Mesenchymal stem cell (in vitro differentiated cells and primary cell): ENCODE data around the gene SRGAP3.

Source experiments
- DNase-seq: peaks from one replicate; pipeline ENCODE4 v3.0.0-alpha.2; 2013
- H2AFZ ChIP-seq: one replicate; pipeline ENCODE4 v1.6.1; 2013; ENCODE audit warnings: low read depth, mild to moderate bottlenecking, control low read depth, inconsistent platforms, low read length, moderate library complexity
- H2AK5ac ChIP-seq: 2 replicates; pipeline ENCODE4 v1.6.1; 2013; ENCODE audit warnings: low read length, moderate library complexity, mild to moderate bottlenecking, inconsistent platforms; ENCODE audit not compliant: severe bottlenecking
- H2BK120ac ChIP-seq: one replicate; pipeline ENCODE4 v1.6.1; 2013; ENCODE audit warnings: low read depth, mild to moderate bottlenecking, inconsistent platforms, low read length, moderate library complexity
- H2BK12ac ChIP-seq, 2 experiments: one replicate each; pipeline ENCODE4 v1.6.1; 2013; ENCODE audit warnings: inconsistent platforms in 2 of 2, low read length in 2 of 2, mild to moderate bottlenecking in 2 of 2, moderate library complexity in 2 of 2, control low read depth in 1 of 2
- H2BK15ac ChIP-seq: one replicate; pipeline ENCODE4 v1.6.1; 2013; ENCODE audit warnings: mild to moderate bottlenecking, low read depth, inconsistent platforms; ENCODE audit not compliant: poor library complexity, severe bottlenecking
- H2BK5ac ChIP-seq: 2 replicates; pipeline ENCODE4 v1.6.1; 2013; ENCODE audit warnings: low read depth, mild to moderate bottlenecking, low read length, control low read depth, inconsistent platforms; ENCODE audit not compliant: poor library complexity, severe bottlenecking
- H3K14ac ChIP-seq, 2 experiments: one replicate each; pipeline ENCODE4 v1.6.1; 2013; ENCODE audit warnings: inconsistent platforms in 2 of 2, low read length in 2 of 2, control low read depth in 1 of 2, mild to moderate bottlenecking in 1 of 2, moderate library complexity in 1 of 2
- H3K18ac ChIP-seq, 2 experiments: one replicate each; pipeline ENCODE4 v1.6.1; 2013; ENCODE audit warnings: inconsistent platforms in 2 of 2, low read length in 2 of 2, control low read depth in 1 of 2, low read depth in 1 of 2, mild to moderate bottlenecking in 1 of 2
- H3K23ac ChIP-seq, 2 experiments: one replicate each; pipeline ENCODE4 v1.6.1; 2013; ENCODE audit warnings: inconsistent platforms in 2 of 2, low read length in 2 of 2, mild to moderate bottlenecking in 2 of 2, moderate library complexity in 2 of 2, control low read depth in 1 of 2
- H3K27ac ChIP-seq: 2 replicates; pipeline ENCODE4 v1.5.1; 2013; ENCODE audit warnings: mild to moderate bottlenecking, moderate library complexity, low read length, control low read depth, inconsistent platforms; ENCODE audit not compliant: poor library complexity, severe bottlenecking
- H3K27me3 ChIP-seq, 2 experiments: 2 replicates each; pipeline versions ENCODE4 v1.6.1 to v1.7.0; 2013; ENCODE audit warnings: low read length in 2 of 2, mild to moderate bottlenecking in 2 of 2, moderate library complexity in 2 of 2, control low read depth in 1 of 2, inconsistent platforms in 1 of 2; ENCODE audit not compliant: control insufficient read depth in 1 of 2, insufficient read depth in 1 of 2
- H3K36me3 ChIP-seq, 2 experiments: 2 replicates each; pipeline versions ENCODE4 v1.6.1 to v1.7.0; 2013; ENCODE audit warnings: low read length in 2 of 2, control low read depth in 1 of 2, inconsistent platforms in 1 of 2, low read depth in 1 of 2, mild to moderate bottlenecking in 1 of 2; ENCODE audit not compliant: insufficient read depth in 2 of 2, control insufficient read depth in 1 of 2
- H3K4ac ChIP-seq, 2 experiments: one replicate each; pipeline ENCODE4 v1.6.1; 2013; ENCODE audit warnings: inconsistent platforms in 2 of 2, low read length in 2 of 2, mild to moderate bottlenecking in 2 of 2, moderate library complexity in 2 of 2, control low read depth in 1 of 2, low read depth in 1 of 2
- H3K4me1 ChIP-seq: 2 replicates; pipeline ENCODE4 v1.6.1; 2013; ENCODE audit warnings: low read depth, low read length, control low read depth; ENCODE audit not compliant: control insufficient read depth, insufficient read depth
- H3K4me2 ChIP-seq: 2 replicates; pipeline ENCODE4 v1.6.1; 2013; ENCODE audit warnings: low read length, mild to moderate bottlenecking, inconsistent platforms; ENCODE audit not compliant: poor library complexity, severe bottlenecking
- H3K4me3 ChIP-seq, 2 experiments: 2 replicates each; pipeline versions ENCODE4 v1.5.1 to v1.7.0; 2013; ENCODE audit warnings: low read length in 2 of 2, mild to moderate bottlenecking in 2 of 2, control low read depth in 1 of 2, low read depth in 1 of 2; ENCODE audit not compliant: insufficient read depth in 1 of 2
- H3K79me1 ChIP-seq: replicated peaks from 2 replicates; pipeline ENCODE4 v1.6.1; 2013; ENCODE audit warnings: mild to moderate bottlenecking, control low read depth, low read length, inconsistent platforms; ENCODE audit not compliant: poor library complexity, severe bottlenecking
- H3K9ac ChIP-seq: 2 replicates; pipeline ENCODE4 v1.7.0; 2013; ENCODE audit warnings: mild to moderate bottlenecking, low read length, moderate library complexity
- H3K9me3 ChIP-seq: 2 replicates; pipeline ENCODE4 v1.7.0; 2013; ENCODE audit warnings: mild to moderate bottlenecking, low read length; ENCODE audit not compliant: control insufficient read depth
- H4K8ac ChIP-seq: one replicate; pipeline ENCODE4 v1.6.1; 2013; ENCODE audit warnings: inconsistent platforms, mild to moderate bottlenecking, low read length, moderate library complexity
- H4K91ac ChIP-seq: one replicate; pipeline ENCODE4 v1.6.1; 2013; ENCODE audit warnings: mild to moderate bottlenecking, low read length, inconsistent platforms
- WGBS: methylation state at CpG from one replicate; pipeline ENCODE4 v1.1.7; 2013; ENCODE audit warnings: mixed read lengths; 5-methylcytosine and 5-hydroxymethylcytosine counted together

SRGAP3 gene

DNA sequence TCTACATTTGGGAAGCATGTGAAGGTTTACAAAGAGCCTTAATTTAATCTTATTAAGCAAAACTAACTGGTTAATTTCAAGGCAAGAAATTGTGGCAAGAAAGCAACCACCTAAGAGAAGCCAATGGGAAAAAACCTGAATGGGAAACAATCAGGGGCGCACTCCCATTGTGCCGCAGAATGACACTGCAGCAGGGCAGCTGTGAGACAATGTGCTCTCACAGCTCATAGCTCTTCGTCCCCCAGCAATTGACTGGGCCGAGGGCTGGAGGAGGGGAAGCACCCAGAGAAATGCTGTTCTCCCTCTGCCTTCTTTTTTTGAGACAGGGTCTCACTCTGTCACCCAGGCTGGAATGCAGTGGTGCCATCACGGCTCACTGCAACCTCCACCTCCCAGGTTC lies 192.9 kb downstream of the SRGAP3 start:
- H3K23ac ChIP-seq, result no peak overlapping the region
- no peak overlapping the region for H3K18ac ChIP-seq
- no peak overlapping the region for H3K14ac ChIP-seq
- H3K4me2 ChIP-seq, result no peak overlapping the region
- H3K27ac ChIP-seq, result no peak overlapping the region
- H2AK5ac ChIP-seq, result no peak overlapping the region
- H2BK15ac ChIP-seq, result no peak overlapping the region
- no peak overlapping the region for H2BK5ac ChIP-seq
- no peaks in the 10 kb centered on the region for H3K4me1 ChIP-seq
- H3K9me3 ChIP-seq, result peaks cover 11% of the 10 kb centered on the region
- H3K27me3 ChIP-seq, result peaks cover 0 to 18% of the 10 kb centered on the region in 2 experiments
- H3K4me3 ChIP-seq, result no peak overlapping the region
- no peak overlapping the region for H2AFZ ChIP-seq
- no peak for DNase-seq
- no peak overlapping the region for H2BK12ac ChIP-seq
- H4K91ac ChIP-seq, result no peak overlapping the region
- peaks cover 0 to 61% of the 10 kb centered on the region in 2 experiments for H3K36me3 ChIP-seq
- WGBS, result 68% methylated on average over 5 of the region's 5 CpGs
- no peak overlapping the region for H3K9ac ChIP-seq
- no peak overlapping the region for H3K4ac ChIP-seq
- H3K79me1 ChIP-seq, result no peaks in the 10 kb centered on the region
- H4K8ac ChIP-seq, result no peak overlapping the region
- no peak overlapping the region for H2BK120ac ChIP-seq

DNA sequence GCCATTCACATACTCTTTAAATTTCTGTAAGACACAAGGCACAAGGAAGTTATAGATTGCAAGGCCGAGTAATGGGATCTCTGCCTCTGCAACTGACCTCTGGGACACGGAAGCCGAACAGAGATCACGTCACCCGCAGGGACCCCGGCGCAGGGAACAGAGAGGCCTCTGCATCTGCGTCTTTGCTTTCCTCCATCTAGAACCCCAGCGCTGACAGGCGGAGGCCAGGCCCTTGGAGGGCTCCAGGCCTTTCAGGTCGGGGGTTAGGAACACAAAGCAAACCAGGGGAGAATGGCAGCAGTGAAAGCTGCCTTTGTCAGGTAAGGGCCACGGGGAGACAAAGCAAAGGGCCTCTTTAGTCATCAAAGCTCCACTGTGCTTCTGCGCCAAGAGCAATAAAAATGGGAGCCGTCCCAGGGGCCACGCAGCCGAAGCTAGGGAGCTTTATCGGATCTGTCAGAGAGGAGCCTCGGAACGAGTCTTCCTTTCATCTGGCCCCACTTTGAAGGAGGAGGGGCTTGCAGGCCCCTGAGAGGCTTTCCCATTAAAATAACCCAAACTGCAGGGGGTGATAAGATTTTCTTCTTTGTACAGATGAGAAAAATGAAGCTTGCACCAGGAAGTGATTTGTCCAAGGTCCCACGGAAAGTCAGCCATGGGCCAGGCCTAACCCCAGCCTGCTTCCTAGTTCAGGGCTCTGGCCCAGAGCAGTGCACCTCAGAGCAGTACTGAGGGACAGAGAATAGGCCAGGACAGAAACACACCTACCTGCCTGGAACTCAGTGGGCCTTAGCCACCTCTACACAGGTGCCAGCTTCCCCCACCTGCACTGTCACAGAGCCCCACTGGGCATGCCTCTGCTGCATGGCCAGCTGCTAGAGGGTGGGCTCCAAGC lies 201.7 kb downstream of the SRGAP3 start:
- Histone ChIP-seq H2BK120ac (no peak overlapping the region), H4K8ac (no peak overlapping the region), H3K14ac (no peak overlapping the region), H3K27me3 (peaks cover 0 to 11% of the 10 kb centered on the region in 2 experiments), H3K27ac (no peak overlapping the region), H3K4me1 (no peaks in the 10 kb centered on the region), H3K79me1 (no peaks in the 10 kb centered on the region), H3K9ac (no peak overlapping the region), H3K36me3 (peaks cover 0 to 53% of the 10 kb centered on the region in 2 experiments), H3K4me2 (peak overlapping the region; percentile 30), H2BK15ac (no peak overlapping the region), H3K4ac (no peak overlapping the region), H2AK5ac (no peak overlapping the region), H2BK12ac (no peak overlapping the region), H4K91ac (no peak overlapping the region), H3K18ac (no peak overlapping the region), H3K9me3 (peaks cover 6% of the 10 kb centered on the region), H3K4me3 (no peak overlapping the region), H2AFZ (no peak overlapping the region), H2BK5ac (no peak overlapping the region), H3K23ac (peak overlapping the region in 1 of 2 experiments; percentile 24)
- 83% methylated on average over 20 of the region's 20 CpGs for WGBS
- DNase-seq, result no peak

DNA sequence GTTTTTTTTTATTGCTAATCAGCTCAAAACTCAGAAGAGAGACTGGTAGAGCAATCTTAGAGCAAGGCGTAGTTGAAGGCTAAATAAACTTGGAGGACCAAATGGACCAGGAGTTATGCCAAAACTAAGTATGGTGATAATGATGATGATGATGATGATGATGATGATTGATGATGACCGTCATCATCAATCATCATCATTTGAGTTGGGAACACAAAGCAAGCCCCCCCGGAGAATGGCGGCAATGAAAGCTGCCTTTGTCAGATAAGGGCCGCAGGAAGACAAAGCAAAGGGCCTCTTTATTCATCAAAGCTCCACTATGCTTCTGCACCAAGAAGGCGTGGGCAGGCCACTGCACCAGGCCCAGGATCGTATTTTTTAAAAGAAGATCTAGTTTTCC lies 204.1 kb downstream of the SRGAP3 start:
- no peak overlapping the region for H2AFZ ChIP-seq
- H2AK5ac ChIP-seq, result no peak overlapping the region
- DNase-seq, result no peak
- WGBS, result 94% methylated on average over 7 of the region's 7 CpGs
- H2BK12ac ChIP-seq, result no peak overlapping the region
- H3K9ac ChIP-seq, result no peak overlapping the region
- no peak overlapping the region for H3K23ac ChIP-seq
- no peak overlapping the region for H3K4ac ChIP-seq
- no peak overlapping the region for H3K18ac ChIP-seq
- no peak overlapping the region for H2BK15ac ChIP-seq
- H3K4me2 ChIP-seq, result no peak overlapping the region
- H3K14ac ChIP-seq, result no peak overlapping the region
- H2BK120ac ChIP-seq, result no peak overlapping the region
- no peak overlapping the region for H3K4me3 ChIP-seq
- H3K27ac ChIP-seq, result no peak overlapping the region
- no peaks in the 10 kb centered on the region for H3K4me1 ChIP-seq
- no peak overlapping the region for H4K8ac ChIP-seq
- no peaks in the 10 kb centered on the region for H3K79me1 ChIP-seq
- H3K36me3 ChIP-seq, result peaks cover 0 to 34% of the 10 kb centered on the region in 2 experiments
- no peaks in the 10 kb centered on the region for H3K9me3 ChIP-seq
- H2BK5ac ChIP-seq, result no peak overlapping the region
- H4K91ac ChIP-seq, result no peak overlapping the region
- peaks cover 0 to 25% of the 10 kb centered on the region in 2 experiments for H3K27me3 ChIP-seq

DNA sequence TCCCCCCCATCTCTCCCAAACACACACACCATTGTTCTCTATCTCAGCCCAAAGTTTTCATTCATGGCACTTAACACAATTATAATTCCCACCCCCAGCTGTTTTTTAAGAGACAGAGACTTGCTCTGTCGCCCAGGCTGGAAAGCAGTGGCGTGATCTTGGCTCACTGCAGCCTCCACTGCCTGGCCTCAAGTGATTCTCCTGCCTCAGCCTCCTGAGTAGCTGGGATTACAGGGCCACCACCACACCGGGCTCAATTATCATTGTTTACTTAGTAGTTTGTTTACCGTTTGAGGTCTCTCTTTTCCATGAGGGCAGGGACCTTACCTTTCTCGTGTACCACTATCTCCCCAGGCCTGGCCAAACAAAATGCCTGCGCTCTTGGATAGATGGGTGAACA lies 206.4 kb downstream of the SRGAP3 start:
- H3K27me3 ChIP-seq, result peaks cover 0 to 44% of the 10 kb centered on the region in 2 experiments
- no peak overlapping the region for H3K23ac ChIP-seq
- no peak overlapping the region for H2BK12ac ChIP-seq
- H3K4me3 ChIP-seq, result no peak overlapping the region
- no peak overlapping the region for H4K8ac ChIP-seq
- no peak overlapping the region for H2AFZ ChIP-seq
- WGBS, result 74% methylated on average over 2 of the region's 6 CpGs
- H3K79me1 ChIP-seq, result no peaks in the 10 kb centered on the region
- no peak overlapping the region for H3K14ac ChIP-seq
- H3K4me1 ChIP-seq, result no peaks in the 10 kb centered on the region
- no peak overlapping the region for H4K91ac ChIP-seq
- DNase-seq, result no peak
- no peaks in the 10 kb centered on the region for H3K9me3 ChIP-seq
- H2BK15ac ChIP-seq, result no peak overlapping the region
- H2AK5ac ChIP-seq, result no peak overlapping the region
- no peak overlapping the region for H3K9ac ChIP-seq
- no peak overlapping the region for H3K27ac ChIP-seq
- no peak overlapping the region for H2BK5ac ChIP-seq
- H3K18ac ChIP-seq, result no peak overlapping the region
- no peak overlapping the region for H3K4ac ChIP-seq
- no peak overlapping the region for H2BK120ac ChIP-seq
- H3K36me3 ChIP-seq, result peaks cover 0 to 29% of the 10 kb centered on the region in 2 experiments
- H3K4me2 ChIP-seq, result no peak overlapping the region
